ENCODE measurements around the gene BABAM2.
A peak's percentile ranks its signal among the peaks of the same experiment; 100 is the strongest.

The BABAM2 gene

GRCh38 chr2:28270456-28271152 is 380.1 kb downstream of the BABAM2 start:
- CTCF ChIA-PET, result interaction anchor here (0.6 to 0.8 kb wide), 2 partner anchors 31 to 622 kb away, joined by 3 to 4 read pairs; no protein-coding TSS in a partner anchor
- Histone ChIP-seq H3K36me3 (ENCODE audit: control insufficient read depth in 2 of 2, insufficient read depth in 1 of 2, low read length in 2 of 2) (no peaks in the 10 kb centered on the region), H3K4me1 (ENCODE audit: control insufficient read depth, insufficient read depth, low read length) (peaks cover 40% of the 10 kb centered on the region), H3K27ac (ENCODE audit: extremely low read depth, low read depth, low read length) (peak overlapping the region; percentile 42), H3K4me3 (ENCODE audit: low read depth, low read length) (no peak overlapping the region), H3K9me3 (ENCODE audit: control insufficient read depth, insufficient read depth, low read depth, low read length) (no peaks in the 10 kb centered on the region)
- POLR2A ChIA-PET, result no interaction called here
- TF ChIP-seq GLIS1 (tag by site-specific recombination; IDR thresholded peaks at IDR 0.05) (no peak), ZBTB17 (tag by site-specific recombination; IDR thresholded peaks at IDR 0.05) (peak; percentile 57; the same call in 1 of the 2 replicates), ZNF623 (tag by site-specific recombination; IDR thresholded peaks at IDR 0.05) (no peak), SCRT1 (tag by site-specific recombination; IDR thresholded peaks at IDR 0.05; ENCODE audit: borderline replicate concordance) (0 out of 2 replicates have a peak, but pooled peaks have one; percentile 42), ZNF16 (tag by site-specific recombination; IDR thresholded peaks at IDR 0.05; ENCODE audit: low read depth) (no peak), SCRT2 (tag by site-specific recombination; IDR thresholded peaks at IDR 0.05) (peak; percentile 71)

GRCh38 chr2:28271231-28271918 is 380.8 kb downstream of the BABAM2 start:
- TF ChIP-seq, protein P1, sequence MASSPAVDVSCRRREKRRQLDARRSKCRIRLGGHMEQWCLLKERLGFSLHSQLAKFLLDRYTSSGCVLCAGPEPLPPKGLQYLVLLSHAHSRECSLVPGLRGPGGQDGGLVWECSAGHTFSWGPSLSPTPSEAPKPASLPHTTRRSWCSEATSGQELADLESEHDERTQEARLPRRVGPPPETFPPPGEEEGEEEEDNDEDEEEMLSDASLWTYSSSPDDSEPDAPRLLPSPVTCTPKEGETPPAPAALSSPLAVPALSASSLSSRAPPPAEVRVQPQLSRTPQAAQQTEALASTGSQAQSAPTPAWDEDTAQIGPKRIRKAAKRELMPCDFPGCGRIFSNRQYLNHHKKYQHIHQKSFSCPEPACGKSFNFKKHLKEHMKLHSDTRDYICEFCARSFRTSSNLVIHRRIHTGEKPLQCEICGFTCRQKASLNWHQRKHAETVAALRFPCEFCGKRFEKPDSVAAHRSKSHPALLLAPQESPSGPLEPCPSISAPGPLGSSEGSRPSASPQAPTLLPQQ (tag by site-specific recombination; IDR thresholded peaks at IDR 0.05), result peak; percentile 28; the same call in 1 of the 2 replicates
- TF ChIP-seq SP7 (tag by site-specific recombination; IDR thresholded peaks at IDR 0.05) (0 out of 2 replicates have a peak, but pooled peaks have one; percentile 11), IKZF3 (tag by site-specific recombination; IDR thresholded peaks at IDR 0.05) (no peak), BCL11A (tag by site-specific recombination; IDR thresholded peaks at IDR 0.05; ENCODE audit: low read depth) (no peak), ZNF16 (tag by site-specific recombination; IDR thresholded peaks at IDR 0.05; ENCODE audit: low read depth) (no peak), GLI4 (tag by site-specific recombination; IDR thresholded peaks at IDR 0.05) (no peak)
- no peak overlapping the region for H3K4me3 ChIP-seq (ENCODE audit: low read depth, low read length)
- peak overlapping the region; percentile 42; the same call in 1 of the 2 replicates for H3K27ac ChIP-seq (ENCODE audit: extremely low read depth, low read depth, low read length)
- no peaks in the 10 kb centered on the region for H3K9me3 ChIP-seq (ENCODE audit: control insufficient read depth, insufficient read depth, low read depth, low read length)
- peaks cover 43% of the 10 kb centered on the region for H3K4me1 ChIP-seq (ENCODE audit: control insufficient read depth, insufficient read depth, low read length)
- no peaks in the 10 kb centered on the region for H3K36me3 ChIP-seq (ENCODE audit: control insufficient read depth in 2 of 2, insufficient read depth in 1 of 2, low read length in 2 of 2)
- POLR2A ChIA-PET, result no interaction called here
- CTCF ChIA-PET, result interaction anchor here (0.6 kb wide), 1 partner anchor 31 kb away, joined by 3 read pairs; no protein-coding TSS in a partner anchor

DNA sequence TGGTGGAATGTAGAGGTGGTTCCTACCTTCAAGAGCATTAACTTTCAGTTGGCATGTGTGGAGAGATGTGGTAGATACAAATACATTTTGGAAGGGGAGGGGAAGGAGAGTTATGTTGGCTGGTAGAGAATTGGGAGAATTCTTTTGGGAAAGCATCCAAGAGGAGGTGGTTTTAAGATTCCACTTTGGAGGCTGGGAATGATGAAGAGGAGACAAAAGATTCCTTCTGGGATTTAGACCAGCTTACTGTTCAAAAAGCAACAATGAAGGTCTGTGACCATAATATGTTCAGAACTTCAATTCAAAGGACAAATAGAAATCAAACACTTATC is 381.4 kb downstream of the BABAM2 start:
- H3K4me3 ChIP-seq (ENCODE audit: low read depth, low read length), result no peak overlapping the region
- CTCF ChIA-PET, result interaction anchor here (0.6 kb wide), 2 partner anchors 15 to 568 kb away, joined by 3 to 4 read pairs; no protein-coding TSS in a partner anchor
- no peaks in the 10 kb centered on the region for H3K9me3 ChIP-seq (ENCODE audit: control insufficient read depth, insufficient read depth, low read depth, low read length)
- no peaks in the 10 kb centered on the region for H3K36me3 ChIP-seq (ENCODE audit: control insufficient read depth in 2 of 2, insufficient read depth in 1 of 2, low read length in 2 of 2)
- H3K27ac ChIP-seq (ENCODE audit: extremely low read depth, low read depth, low read length), result no peak overlapping the region
- TF ChIP-seq SALL2 (tag by site-specific recombination; IDR thresholded peaks at IDR 0.05; ENCODE audit: borderline replicate concordance) (no peak), ZFP37 (tag by site-specific recombination; IDR thresholded peaks at IDR 0.05) (no peak)
- POLR2A ChIA-PET, result no interaction called here
- peaks cover 43% of the 10 kb centered on the region for H3K4me1 ChIP-seq (ENCODE audit: control insufficient read depth, insufficient read depth, low read length)

- no peak overlapping the region for H3K4me3 ChIP-seq (ENCODE audit: low read depth, low read length)
- no peak overlapping the region for H3K27ac ChIP-seq (ENCODE audit: extremely low read depth, low read depth, low read length)
- H3K36me3 ChIP-seq (ENCODE audit: control insufficient read depth in 2 of 2, insufficient read depth in 1 of 2, low read length in 2 of 2), result no peaks in the 10 kb centered on the region
- H3K9me3 ChIP-seq (ENCODE audit: control insufficient read depth, insufficient read depth, low read depth, low read length), result no peaks in the 10 kb centered on the region
- POLR2A ChIA-PET, result interaction anchor here (0.8 to 2.0 kb wide), 2 partner anchors 116 to 119 kb away, joined by 3 to 6 read pairs; partner anchors contain the start of gene FOSL2
- CTCF ChIA-PET, result no interaction called here
- peaks cover 29% of the 10 kb centered on the region for H3K4me1 ChIP-seq (ENCODE audit: control insufficient read depth, insufficient read depth, low read length)
- TF ChIP-seq ZNF10 (tag by site-specific recombination; IDR thresholded peaks at IDR 0.05), result no peak
- no peak for TF ChIP-seq ZNF366 (tag by site-specific recombination; conservative IDR thresholded peaks at IDR 0.05)
- no peak for TF ChIP-seq ELK4 (IDR thresholded peaks at IDR 0.05; ENCODE audit: borderline replicate concordance, low read depth, low read length)
- TF ChIP-seq ZNF555 (tag by site-specific recombination; conservative IDR thresholded peaks at IDR 0.05), result no peak
- TF ChIP-seq ZNF843 (tag by site-specific recombination; IDR thresholded peaks at IDR 0.05), result no peak
- TF ChIP-seq, protein P2, sequence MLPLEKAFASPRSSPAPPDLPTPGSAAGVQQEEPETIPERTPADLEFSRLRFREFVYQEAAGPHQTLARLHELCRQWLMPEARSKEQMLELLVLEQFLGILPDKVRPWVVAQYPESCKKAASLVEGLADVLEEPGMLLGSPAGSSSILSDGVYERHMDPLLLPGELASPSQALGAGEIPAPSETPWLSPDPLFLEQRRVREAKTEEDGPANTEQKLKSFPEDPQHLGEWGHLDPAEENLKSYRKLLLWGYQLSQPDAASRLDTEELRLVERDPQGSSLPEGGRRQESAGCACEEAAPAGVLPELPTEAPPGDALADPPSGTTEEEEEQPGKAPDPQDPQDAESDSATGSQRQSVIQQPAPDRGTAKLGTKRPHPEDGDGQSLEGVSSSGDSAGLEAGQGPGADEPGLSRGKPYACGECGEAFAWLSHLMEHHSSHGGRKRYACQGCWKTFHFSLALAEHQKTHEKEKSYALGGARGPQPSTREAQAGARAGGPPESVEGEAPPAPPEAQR (tag by site-specific recombination; IDR thresholded peaks at IDR 0.05), result no peak
- no peak for TF ChIP-seq ZNF394 (tag by site-specific recombination; IDR thresholded peaks at IDR 0.05; ENCODE audit: borderline replicate concordance)
- no peak for TF ChIP-seq MEIS1 (CRISPR knock-in tag; IDR thresholded peaks at IDR 0.05; ENCODE audit: borderline replicate concordance)
- no peak for TF ChIP-seq ZNF274 (IDR thresholded peaks at IDR 0.05; ENCODE audit: low read length)
- no peak for TF ChIP-seq ZNF274 (tag by site-specific recombination; IDR thresholded peaks at IDR 0.05; ENCODE audit: borderline replicate concordance)
- TF ChIP-seq ZNF416 (tag by site-specific recombination; IDR thresholded peaks at IDR 0.05), result no peak
Measured at GRCh38 chr2:28273751-28274150, 383.2 kb downstream of the BABAM2 start.
